Endothelial cell of umbilical vein (primary cell): ENCODE results near the gene TENM4.

Experiments
- POLR2AphosphoS5 ChIP-seq: IDR thresholded peaks from 2 replicates; pipeline ENCODE4 v1.6.1; 2012; ENCODE audit warnings: low read depth, mild to moderate bottlenecking, control low read depth, low read length, moderate library complexity; ENCODE audit not compliant: insufficient read depth
- TF ChIP-seq, protein P1 (sequence below), 2 donors: IDR thresholded peaks; 1 replicate in 1 of 2; 2 replicates in 1 of 2; pipeline ENCODE4 v1.5.1; 2011; ENCODE audit warnings: low read length in 2 of 2, mild to moderate bottlenecking in 2 of 2, moderate library complexity in 2 of 2, control low read depth in 1 of 2, inconsistent platforms in 1 of 2, low read depth in 1 of 2; ENCODE audit not compliant: insufficient read depth in 1 of 2; ENCODE audit errors: extremely low read depth in 1 of 2

GRCh38 chr11:79006854-79007253, 434.0 kb downstream of the TENM4 start:
- no peak for TF ChIP-seq POLR2AphosphoS5
- TF ChIP-seq, protein P1, sequence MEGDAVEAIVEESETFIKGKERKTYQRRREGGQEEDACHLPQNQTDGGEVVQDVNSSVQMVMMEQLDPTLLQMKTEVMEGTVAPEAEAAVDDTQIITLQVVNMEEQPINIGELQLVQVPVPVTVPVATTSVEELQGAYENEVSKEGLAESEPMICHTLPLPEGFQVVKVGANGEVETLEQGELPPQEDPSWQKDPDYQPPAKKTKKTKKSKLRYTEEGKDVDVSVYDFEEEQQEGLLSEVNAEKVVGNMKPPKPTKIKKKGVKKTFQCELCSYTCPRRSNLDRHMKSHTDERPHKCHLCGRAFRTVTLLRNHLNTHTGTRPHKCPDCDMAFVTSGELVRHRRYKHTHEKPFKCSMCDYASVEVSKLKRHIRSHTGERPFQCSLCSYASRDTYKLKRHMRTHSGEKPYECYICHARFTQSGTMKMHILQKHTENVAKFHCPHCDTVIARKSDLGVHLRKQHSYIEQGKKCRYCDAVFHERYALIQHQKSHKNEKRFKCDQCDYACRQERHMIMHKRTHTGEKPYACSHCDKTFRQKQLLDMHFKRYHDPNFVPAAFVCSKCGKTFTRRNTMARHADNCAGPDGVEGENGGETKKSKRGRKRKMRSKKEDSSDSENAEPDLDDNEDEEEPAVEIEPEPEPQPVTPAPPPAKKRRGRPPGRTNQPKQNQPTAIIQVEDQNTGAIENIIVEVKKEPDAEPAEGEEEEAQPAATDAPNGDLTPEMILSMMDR (IDR thresholded peaks at IDR 0.05; ENCODE audit: extremely low read depth in 1 of 2, insufficient read depth in 1 of 2, low read depth in 1 of 2, low read length in 2 of 2) = no peak
